Activated T-helper 17 cell treated with anti-CD3 and anti-CD28 coated beads, Interleukin-2, amount 50 U/mL, for 72 hours (primary cell): ENCODE results near the gene CFAP119. TPM values are rescaled to one million over a fixed set of nuclear protein-coding genes. Genes with fewer than 3 reads are reported as not detected.
A peak's percentile ranks its signal among the peaks of the same experiment; 100 is the strongest.

Experiments used
- ATAC-seq: fragments of 150-1000 bp; cut with Tn5 transposase; replicated peaks from 2 replicates; pipeline ENCODE4 v1.10.0; 2021; ENCODE audit warnings: mild to moderate bottlenecking, moderate library complexity
- H3K27ac Mint-ChIP-seq: one replicate; pipeline ENCODE4 v1.8.0; 2022; ENCODE audit warnings: mixed read lengths
- H3K27me3 Mint-ChIP-seq: one replicate; pipeline ENCODE4 v1.8.0; 2022; ENCODE audit warnings: mixed read lengths
- H3K36me3 Mint-ChIP-seq: one replicate; pipeline ENCODE4 v1.8.0; 2022; ENCODE audit warnings: low read depth, mild to moderate bottlenecking, mixed read lengths
- H3K4me1 Mint-ChIP-seq: one replicate; pipeline ENCODE4 v1.8.0; 2022; ENCODE audit warnings: mixed read lengths
- H3K4me3 Mint-ChIP-seq: one replicate; pipeline ENCODE4 v1.8.0; 2022; ENCODE audit warnings: mild to moderate bottlenecking, mixed read lengths
- H3K9me3 Mint-ChIP-seq: one replicate; pipeline ENCODE4 v1.8.0; 2022; ENCODE audit warnings: mixed read lengths
- total RNA-seq, 2 donors: library from RNA; stranded (reverse); gene quantifications; one replicate each; pipeline ENCODE4 v1.2.3, GENCODE V29; 2022

CFAP119 gene
- total RNA-seq, 2 donors from 2014 or later = 2.9 TPM

GRCh38 chr16:30786115-30786935 lies 24.5 kb upstream of the CFAP119 start:
- no peaks in the 10 kb centered on the region for H3K4me1 Mint-ChIP-seq
- H3K27me3 Mint-ChIP-seq = no peaks in the 10 kb centered on the region
- no peaks in the 10 kb centered on the region for H3K36me3 Mint-ChIP-seq
- H3K9me3 Mint-ChIP-seq = no peaks in the 10 kb centered on the region
- H3K27ac Mint-ChIP-seq = no peak overlapping the region
- H3K4me3 Mint-ChIP-seq = peak overlapping the region; percentile 61
- peak; percentile 70 for ATAC-seq

- H3K36me3 Mint-ChIP-seq = no peaks in the 10 kb centered on the region
- peak overlapping the region; percentile 56 for H3K4me3 Mint-ChIP-seq
- no peaks in the 10 kb centered on the region for H3K9me3 Mint-ChIP-seq
- H3K4me1 Mint-ChIP-seq = no peaks in the 10 kb centered on the region
- H3K27ac Mint-ChIP-seq = no peak overlapping the region
- H3K27me3 Mint-ChIP-seq = no peaks in the 10 kb centered on the region
- ATAC-seq = no peak
These were observed 23.6 kb upstream of the CFAP119 start for GRCh38 chr16:30785126-30786106.

GRCh38 chr16:30784215-30784614 lies 22.4 kb upstream of the CFAP119 start:
- ATAC-seq = no peak
- Mint-ChIP-seq H3K4me3 (no peak overlapping the region), H3K4me1 (no peaks in the 10 kb centered on the region), H3K36me3 (no peaks in the 10 kb centered on the region), H3K27me3 (no peaks in the 10 kb centered on the region), H3K9me3 (no peaks in the 10 kb centered on the region), H3K27ac (no peak overlapping the region)

GRCh38 chr16:30783280-30784109 lies 21.6 kb upstream of the CFAP119 start:
- Mint-ChIP-seq H3K9me3 (no peaks in the 10 kb centered on the region), H3K27me3 (no peaks in the 10 kb centered on the region), H3K4me3 (no peak overlapping the region), H3K27ac (no peak overlapping the region), H3K36me3 (no peaks in the 10 kb centered on the region), H3K4me1 (no peaks in the 10 kb centered on the region)
- ATAC-seq = no peak

GRCh38 chr16:30782486-30783279 lies 20.8 kb upstream of the CFAP119 start:
- H3K27me3 Mint-ChIP-seq = no peaks in the 10 kb centered on the region
- ATAC-seq = no peak
- H3K4me3 Mint-ChIP-seq = no peak overlapping the region
- no peaks in the 10 kb centered on the region for H3K9me3 Mint-ChIP-seq
- H3K4me1 Mint-ChIP-seq = no peaks in the 10 kb centered on the region
- H3K27ac Mint-ChIP-seq = no peak overlapping the region
- no peaks in the 10 kb centered on the region for H3K36me3 Mint-ChIP-seq

- no peaks in the 10 kb centered on the region for H3K9me3 Mint-ChIP-seq
- ATAC-seq = no peak
- no peak overlapping the region for H3K4me3 Mint-ChIP-seq
- peaks cover 8% of the 10 kb centered on the region for H3K4me1 Mint-ChIP-seq
- H3K36me3 Mint-ChIP-seq = peaks cover 10% of the 10 kb centered on the region
- H3K27ac Mint-ChIP-seq = no peak overlapping the region
- H3K27me3 Mint-ChIP-seq = peaks cover 6% of the 10 kb centered on the region
These were observed 18.7 kb upstream of the CFAP119 start for GRCh38 chr16:30780549-30780948.

GRCh38 chr16:30780021-30780420 lies 18.2 kb upstream of the CFAP119 start:
- H3K36me3 Mint-ChIP-seq = peaks cover 10% of the 10 kb centered on the region
- H3K4me1 Mint-ChIP-seq = peaks cover 8% of the 10 kb centered on the region
- H3K27ac Mint-ChIP-seq = no peak overlapping the region
- H3K27me3 Mint-ChIP-seq = peaks cover 6% of the 10 kb centered on the region
- no peak for ATAC-seq
- no peak overlapping the region for H3K4me3 Mint-ChIP-seq
- H3K9me3 Mint-ChIP-seq = no peaks in the 10 kb centered on the region

- H3K36me3 Mint-ChIP-seq = peaks cover 13% of the 10 kb centered on the region
- no peak for ATAC-seq
These were observed 17.7 kb upstream of the CFAP119 start for GRCh38 chr16:30779596-30779995.

GRCh38 chr16:30778549-30779244 lies 16.8 kb upstream of the CFAP119 start:
- peaks cover 17% of the 10 kb centered on the region for H3K36me3 Mint-ChIP-seq
- H3K27me3 Mint-ChIP-seq = peaks cover 6% of the 10 kb centered on the region
- no peak overlapping the region for H3K4me3 Mint-ChIP-seq
- H3K9me3 Mint-ChIP-seq = no peaks in the 10 kb centered on the region
- no peak for ATAC-seq
- H3K27ac Mint-ChIP-seq = no peak overlapping the region
- H3K4me1 Mint-ChIP-seq = peaks cover 8% of the 10 kb centered on the region

More at GRCh38 chr16:30779596-30779995, 17.7 kb upstream of the CFAP119 start:
- Mint-ChIP-seq H3K27ac (no peak overlapping the region), H3K27me3 (peaks cover 6% of the 10 kb centered on the region), H3K4me1 (peaks cover 8% of the 10 kb centered on the region), H3K4me3 (no peak overlapping the region), H3K9me3 (no peaks in the 10 kb centered on the region)

GRCh38 chr16:30777591-30778297 lies 15.9 kb upstream of the CFAP119 start:
- Mint-ChIP-seq H3K27me3 (peaks cover 6% of the 10 kb centered on the region), H3K27ac (peak overlapping the region; percentile 22)
- ATAC-seq = no peak

GRCh38 chr16:30775392-30776188 lies 13.7 kb upstream of the CFAP119 start:
- peak overlapping the region; percentile 76 for H3K4me3 Mint-ChIP-seq
- peaks cover 46% of the 10 kb centered on the region for H3K36me3 Mint-ChIP-seq
- H3K27ac Mint-ChIP-seq = peak overlapping the region; percentile 28
- peaks cover 6% of the 10 kb centered on the region for H3K27me3 Mint-ChIP-seq
- peak; percentile 73 for ATAC-seq
- no peaks in the 10 kb centered on the region for H3K9me3 Mint-ChIP-seq
- H3K4me1 Mint-ChIP-seq = peaks cover 17% of the 10 kb centered on the region

More at GRCh38 chr16:30777591-30778297, 15.9 kb upstream of the CFAP119 start:
- Mint-ChIP-seq H3K36me3 (peaks cover 24% of the 10 kb centered on the region), H3K9me3 (no peaks in the 10 kb centered on the region), H3K4me1 (peaks cover 13% of the 10 kb centered on the region), H3K4me3 (peak overlapping the region; percentile 76)

- Mint-ChIP-seq H3K27me3 (peaks cover 6% of the 10 kb centered on the region), H3K9me3 (no peaks in the 10 kb centered on the region), H3K27ac (no peak overlapping the region), H3K4me1 (peaks cover 17% of the 10 kb centered on the region), H3K4me3 (peak overlapping the region; percentile 76), H3K36me3 (peaks cover 51% of the 10 kb centered on the region)
- ATAC-seq = no peak
These were observed 13.2 kb upstream of the CFAP119 start for GRCh38 chr16:30775131-30775391.
